Heart left ventricle (tissue), 13 donors: ENCODE measurements around the gene DAB1.

ENCODE experiments used
- POLR2A ChIP-seq, 2 donors: fragments of 450-650 bp; IDR thresholded peaks; one replicate each; pipeline ENCODE4 v1.6.1; 2017; ENCODE audit warnings: antibody characterized with exemption in 2 of 2, mild to moderate bottlenecking in 2 of 2, moderate library complexity in 2 of 2
- TF ChIP-seq, protein P1 (sequence below), 12 donors: fragments of 200-600 bp; sonication (generic) in 4 of 12; IDR thresholded peaks; one replicate each; pipeline versions ENCODE4 v1.5.0 to v1.8.0; 2018 to 2022; ENCODE audit warnings: antibody characterized with exemption in 12 of 12, mild to moderate bottlenecking in 5 of 12
- donor health status: ischemic (EF 13 %, LVEDD 7.1; RV severe dilation, severe dysfunction).
- donor health status: DM: no; HTN: yes; CAD: no.
- donor health status: DM: no; HTN: no; CAD: no.
- donor health status: ischemic (EF 25% LVEDD 6.9; RV normal size, moderate dysfunction).
- donor health status: ischemic (EF 25% LVEDD 5.7; RV mildly dilated, moderate dysfunction).
- donor health status: ischemic (EF 35%, LVEDD 5.7; RV mildly dilated, moderate dysfunction).
- donor health status: nonischemic (EF 11% LVEDD 7.7; RV severe dilation, severe dysfunction).
- donor health status: DM: yes; HTN: yes; CAD: no.
- donor health status: PGD.
- donor health status: ischemic (EF 29% LVEDD 5.4; RV normal size, mild dysfunction).
- donor health status: nonischemic (EF 23%, LVEDD 6.1; RV moderate dilation, normal function).

- no peak for TF ChIP-seq POLR2A (IDR thresholded peaks at IDR 0.05)
- TF ChIP-seq, protein P1, sequence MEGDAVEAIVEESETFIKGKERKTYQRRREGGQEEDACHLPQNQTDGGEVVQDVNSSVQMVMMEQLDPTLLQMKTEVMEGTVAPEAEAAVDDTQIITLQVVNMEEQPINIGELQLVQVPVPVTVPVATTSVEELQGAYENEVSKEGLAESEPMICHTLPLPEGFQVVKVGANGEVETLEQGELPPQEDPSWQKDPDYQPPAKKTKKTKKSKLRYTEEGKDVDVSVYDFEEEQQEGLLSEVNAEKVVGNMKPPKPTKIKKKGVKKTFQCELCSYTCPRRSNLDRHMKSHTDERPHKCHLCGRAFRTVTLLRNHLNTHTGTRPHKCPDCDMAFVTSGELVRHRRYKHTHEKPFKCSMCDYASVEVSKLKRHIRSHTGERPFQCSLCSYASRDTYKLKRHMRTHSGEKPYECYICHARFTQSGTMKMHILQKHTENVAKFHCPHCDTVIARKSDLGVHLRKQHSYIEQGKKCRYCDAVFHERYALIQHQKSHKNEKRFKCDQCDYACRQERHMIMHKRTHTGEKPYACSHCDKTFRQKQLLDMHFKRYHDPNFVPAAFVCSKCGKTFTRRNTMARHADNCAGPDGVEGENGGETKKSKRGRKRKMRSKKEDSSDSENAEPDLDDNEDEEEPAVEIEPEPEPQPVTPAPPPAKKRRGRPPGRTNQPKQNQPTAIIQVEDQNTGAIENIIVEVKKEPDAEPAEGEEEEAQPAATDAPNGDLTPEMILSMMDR (IDR thresholded peaks at IDR 0.05) = no peak
These were observed 19.1 kb upstream of the DAB1 start for GRCh38 chr1:57443004-57443403.
